Fibroblast of lung (primary cell): Measurements from ENCODE around the gene VSTM1. TPM values are rescaled to one million over a fixed set of nuclear protein-coding genes. Genes with fewer than 3 reads are reported as not detected.

Experiments used
- DNase-seq, 2 donors: peaks; one replicate each; pipeline versions ENCODE4 v3.0.0 to v3.0.0-alpha.2; 2010; ENCODE audit warnings: low read depth in 2 of 2
- H2AFZ ChIP-seq: 2 replicates; pipeline ENCODE4 v1.5.1; 2012; ENCODE audit warnings: low read length, control low read depth, inconsistent platforms
- H3K27ac ChIP-seq: 2 replicates; pipeline ENCODE4 v1.5.1; 2011; ENCODE audit warnings: low read length, control low read depth; ENCODE audit not compliant: insufficient read depth
- H3K27me3 ChIP-seq: 2 replicates; pipeline ENCODE4 v1.5.1; 2011; ENCODE audit warnings: mild to moderate bottlenecking, low read length; ENCODE audit not compliant: control insufficient read depth, insufficient read depth
- H3K36me3 ChIP-seq: 2 replicates; pipeline ENCODE4 v1.5.1; 2011; ENCODE audit warnings: low read length; ENCODE audit not compliant: control insufficient read depth, insufficient read depth
- H3K4me1 ChIP-seq: 2 replicates; pipeline ENCODE4 v1.5.1; 2011; ENCODE audit warnings: low read length; ENCODE audit not compliant: control insufficient read depth, insufficient read depth; ENCODE audit errors: extremely low read depth
- H3K4me2 ChIP-seq: 2 replicates; pipeline ENCODE4 v1.5.1; 2011; ENCODE audit warnings: low read length, control low read depth; ENCODE audit not compliant: insufficient read depth; ENCODE audit errors: extremely low read depth
- H3K4me3 ChIP-seq, 4 experiments: fragments of 200-600 bp in 1 of 4; sonication (generic) in 1 of 4; replicated peaks in 1 of 4; 2 replicates each; pipeline ENCODE4 v1.5.1; 2011 to 2016; ENCODE audit warnings: low read length in 4 of 4, low read depth in 3 of 4, mild to moderate bottlenecking in 3 of 4, control low read depth in 2 of 4, inconsistent platforms in 1 of 4, mixed read lengths in 1 of 4; ENCODE audit not compliant: insufficient read depth in 1 of 4; ENCODE audit errors: control extremely low read depth in 1 of 4
- H3K79me2 ChIP-seq: 2 replicates; pipeline ENCODE4 v1.5.1; 2012; ENCODE audit warnings: mild to moderate bottlenecking, low read length, inconsistent platforms; ENCODE audit not compliant: control insufficient read depth, insufficient read depth
- H3K9ac ChIP-seq: 2 replicates; pipeline ENCODE4 v1.5.1; 2011; ENCODE audit warnings: mild to moderate bottlenecking, low read length, control low read depth; ENCODE audit not compliant: insufficient read depth
- H3K9me3 ChIP-seq: 2 replicates; pipeline ENCODE4 v1.5.1; 2012; ENCODE audit warnings: low read depth, low read length; ENCODE audit not compliant: control insufficient read depth, insufficient read depth
- H4K20me1 ChIP-seq: 2 replicates; pipeline ENCODE4 v1.5.1; 2011; ENCODE audit warnings: low read length; ENCODE audit not compliant: control insufficient read depth, insufficient read depth; ENCODE audit errors: extremely low read depth
- CTCF ChIP-seq, 2 donors: IDR thresholded peaks in 1 of 2; conservative IDR thresholded peaks in 1 of 2; 1 replicate in 1 of 2; 2 replicates in 1 of 2; pipeline ENCODE4 v1.5.1; 2011 to 2012; ENCODE audit warnings: low read length in 2 of 2, control low read depth in 1 of 2, inconsistent platforms in 1 of 2, low read depth in 1 of 2, mild to moderate bottlenecking in 1 of 2
- EZH2 ChIP-seq: IDR thresholded peaks from 2 replicates; pipeline ENCODE4 v1.5.1; 2012; ENCODE audit warnings: low read length, control low read depth, mild to moderate bottlenecking; ENCODE audit errors: missing control alignments
- polyA plus RNA-seq, 2 donors: library from polyadenylated mRNA; depleted of rRNA in 1 of 2; stranded (reverse) in 1 of 2; unstranded in 1 of 2; fragments of >200 nt; gene quantifications; 2 replicates each; pipeline ENCODE4 v1.2.1, GENCODE V29; 2011 to 2012; ENCODE audit warnings: missing spikeins in 1 of 2
- total RNA-seq: library from RNA; depleted of rRNA; stranded (reverse); fragments of >200 nt; gene quantifications from 2 replicates; pipeline ENCODE4 v1.2.1, GENCODE V29; 2014

The VSTM1 gene
- total and polyA plus RNA-seq, 2 donors (not counting 1 experiment from before 2014, with no cell fraction given), result not detected

- H2AFZ ChIP-seq, result no peak overlapping the region
- no peaks in the 10 kb centered on the region for H3K9me3 ChIP-seq
- H3K4me1 ChIP-seq, result no peaks in the 10 kb centered on the region
- no peak overlapping the region for H3K27ac ChIP-seq
- no peaks in the 10 kb centered on the region for H3K27me3 ChIP-seq
- H3K79me2 ChIP-seq, result no peaks in the 10 kb centered on the region
- no peak overlapping the region for H3K4me2 ChIP-seq
- no peak overlapping the region for H3K9ac ChIP-seq
- H3K36me3 ChIP-seq, result no peaks in the 10 kb centered on the region
- no peaks in the 10 kb centered on the region for H4K20me1 ChIP-seq
- peak; percentile 49 to 65 for DNase-seq
- no peak overlapping the region for H3K4me3 ChIP-seq
- TF ChIP-seq CTCF (conservative IDR thresholded peaks at IDR 0.05 in 1 of 2, IDR thresholded peaks at IDR 0.05 in 1 of 2; ENCODE audit: low read depth in 1 of 2, low read length in 2 of 2) (no peak), EZH2 (no peak)
These were observed 46.4 kb downstream of the VSTM1 start for GRCh38 chr19:54017261-54017660.

- H3K9me3 ChIP-seq, result no peaks in the 10 kb centered on the region
These were observed 48.7 kb downstream of the VSTM1 start for GRCh38 chr19:54014920-54015560.

GRCh38 chr19:54013866-54014265 is 49.8 kb downstream of the VSTM1 start:
- Histone ChIP-seq H3K79me2 (no peaks in the 10 kb centered on the region), H3K36me3 (no peaks in the 10 kb centered on the region), H3K27ac (no peak overlapping the region), H3K27me3 (no peaks in the 10 kb centered on the region), H3K9me3 (no peaks in the 10 kb centered on the region), H2AFZ (no peak overlapping the region), H4K20me1 (no peaks in the 10 kb centered on the region), H3K4me1 (no peaks in the 10 kb centered on the region), H3K9ac (no peak overlapping the region), H3K4me3 (no peak overlapping the region), H3K4me2 (no peak overlapping the region)
- no peak for TF ChIP-seq CTCF (conservative IDR thresholded peaks at IDR 0.05 in 1 of 2, IDR thresholded peaks at IDR 0.05 in 1 of 2; ENCODE audit: low read depth in 1 of 2, low read length in 2 of 2)
- no peak for TF ChIP-seq EZH2
- no peak for DNase-seq

More at GRCh38 chr19:54014920-54015560, 48.7 kb downstream of the VSTM1 start:
- DNase-seq, result no peak
- Histone ChIP-seq H3K9ac (no peak overlapping the region), H3K27ac (no peak overlapping the region), H3K4me3 (no peak overlapping the region), H3K4me2 (no peak overlapping the region), H4K20me1 (no peaks in the 10 kb centered on the region), H3K79me2 (no peaks in the 10 kb centered on the region), H3K27me3 (no peaks in the 10 kb centered on the region), H2AFZ (no peak overlapping the region), H3K4me1 (no peaks in the 10 kb centered on the region), H3K36me3 (no peaks in the 10 kb centered on the region)
- TF ChIP-seq EZH2 (no peak), CTCF (conservative IDR thresholded peaks at IDR 0.05 in 1 of 2, IDR thresholded peaks at IDR 0.05 in 1 of 2; ENCODE audit: low read depth in 1 of 2, low read length in 2 of 2) (no peak)
